Measurements from ENCODE around the gene CSMD2.

DNA sequence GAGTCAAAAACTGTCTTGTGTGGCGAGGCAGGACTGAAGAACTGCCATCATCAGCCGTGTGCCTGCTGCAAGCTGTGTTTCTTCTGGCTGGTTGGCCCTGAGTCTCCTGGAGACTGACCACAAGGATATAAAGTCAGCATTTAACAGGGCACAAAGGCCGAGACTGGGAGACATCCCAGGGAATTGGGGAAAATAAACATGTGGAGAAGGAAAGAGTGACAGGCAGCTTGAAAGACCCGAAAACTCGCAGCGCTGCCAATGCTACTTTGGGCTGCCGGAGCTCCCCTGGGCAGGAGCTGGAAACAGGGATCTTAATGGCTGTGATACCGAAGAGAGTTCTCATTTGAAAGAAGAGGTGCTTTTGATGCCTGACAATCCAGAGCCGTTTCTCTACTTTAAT lies 426.5 kb downstream of the CSMD2 start:
- TF ChIP-seq, protein P1, sequence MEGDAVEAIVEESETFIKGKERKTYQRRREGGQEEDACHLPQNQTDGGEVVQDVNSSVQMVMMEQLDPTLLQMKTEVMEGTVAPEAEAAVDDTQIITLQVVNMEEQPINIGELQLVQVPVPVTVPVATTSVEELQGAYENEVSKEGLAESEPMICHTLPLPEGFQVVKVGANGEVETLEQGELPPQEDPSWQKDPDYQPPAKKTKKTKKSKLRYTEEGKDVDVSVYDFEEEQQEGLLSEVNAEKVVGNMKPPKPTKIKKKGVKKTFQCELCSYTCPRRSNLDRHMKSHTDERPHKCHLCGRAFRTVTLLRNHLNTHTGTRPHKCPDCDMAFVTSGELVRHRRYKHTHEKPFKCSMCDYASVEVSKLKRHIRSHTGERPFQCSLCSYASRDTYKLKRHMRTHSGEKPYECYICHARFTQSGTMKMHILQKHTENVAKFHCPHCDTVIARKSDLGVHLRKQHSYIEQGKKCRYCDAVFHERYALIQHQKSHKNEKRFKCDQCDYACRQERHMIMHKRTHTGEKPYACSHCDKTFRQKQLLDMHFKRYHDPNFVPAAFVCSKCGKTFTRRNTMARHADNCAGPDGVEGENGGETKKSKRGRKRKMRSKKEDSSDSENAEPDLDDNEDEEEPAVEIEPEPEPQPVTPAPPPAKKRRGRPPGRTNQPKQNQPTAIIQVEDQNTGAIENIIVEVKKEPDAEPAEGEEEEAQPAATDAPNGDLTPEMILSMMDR (conservative IDR thresholded peaks at IDR 0.05), result no peak
- TF ChIP-seq EZH2 (IDR thresholded peaks at IDR 0.05; ENCODE audit: low read depth), result no peak

Measured in PC-9 (cell line).